ENCODE data around the gene DGUOK. TPM values are rescaled to one million over a fixed set of nuclear protein-coding genes. Genes with fewer than 3 reads are reported as not detected.

DGUOK gene
- total and polyA plus RNA-seq, 2 of the 4 experiments (the other 2 are of a cell fraction) = 66.3 to 111 TPM

DNA sequence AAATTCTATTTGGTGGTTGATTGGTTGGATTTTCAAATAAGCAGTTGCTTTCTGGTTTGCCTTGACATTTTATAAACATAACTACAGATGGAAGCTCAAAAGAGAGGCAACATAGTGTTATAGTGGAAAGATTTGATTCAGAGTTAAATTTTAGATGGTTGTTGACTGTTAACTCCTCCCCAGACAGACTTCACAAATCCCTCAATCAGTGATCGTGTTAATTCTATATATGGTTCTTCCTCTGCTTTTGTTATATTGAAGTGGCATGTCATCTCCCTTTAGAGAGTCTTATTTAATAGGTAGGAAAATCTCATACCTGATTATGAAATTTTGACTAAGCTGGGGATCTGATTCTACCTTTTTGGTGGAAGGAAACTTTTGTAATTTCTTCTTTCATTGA is 19.5 kb downstream of the DGUOK start:
- in situ Hi-C loops (cut with MboI; ENCODE audit: low sequenced_read_pairs) = no loop called here
- DNase-seq = no peak

More for the DNA sequence above, 19.5 kb downstream of the DGUOK start:
- H3K27ac ChIP-seq (ENCODE audit: insufficient read depth, low read length) = no peak overlapping the region
- no peak overlapping the region for H3K18ac ChIP-seq (ENCODE audit: low read depth, low read length)
- H3K4me1 ChIP-seq (ENCODE audit: control insufficient read depth, insufficient read depth, low read length) = no peaks in the 10 kb centered on the region
- ChIA-PET CTCF (no interaction called here), POLR2A (ENCODE audit: unreplicated experiment) (no interaction called here)
- intact Hi-C loops (cut with micrococcal nuclease) (no loop called here), dilution Hi-C loops (cut with HindIII; ENCODE audit: low sequenced_read_pairs, unreplicated experiment) (no loop called here)
- no peak overlapping the region for H2AFZ ChIP-seq (replicated peaks; ENCODE audit: low read length, poor library complexity)
- no peak overlapping the region for H2BK5ac ChIP-seq (ENCODE audit: low read depth, low read length, poor library complexity, severe bottlenecking)
- no peak overlapping the region for H4K91ac ChIP-seq (ENCODE audit: insufficient read depth, low read depth, low read length)
- H3K27me3 ChIP-seq (ENCODE audit: control insufficient read depth, insufficient read depth, low read length) = no peaks in the 10 kb centered on the region
- no peak overlapping the region for H3K56ac ChIP-seq (ENCODE audit: extremely low read depth, insufficient read depth, low read length)
- H3K4me3 ChIP-seq (ENCODE audit: insufficient read depth, low read depth, low read length) = no peak overlapping the region
- no peak overlapping the region for H3K9ac ChIP-seq (ENCODE audit: low read depth, low read length)
- no peak overlapping the region for H2BK120ac ChIP-seq (ENCODE audit: low read depth, low read length)
- no peak overlapping the region for H2AK9ac ChIP-seq (replicated peaks; ENCODE audit: low read depth, low read length, poor library complexity)
- H2AK5ac ChIP-seq (ENCODE audit: low read depth, low read length) = no peak overlapping the region
- peaks cover 11% of the 10 kb centered on the region for H3K9me1 ChIP-seq (ENCODE audit: insufficient read depth, low read length)
- TF ChIP-seq RAD21 (IDR thresholded peaks at IDR 0.05; ENCODE audit: low read length) = no peak
- TF ChIP-seq, protein P1, sequence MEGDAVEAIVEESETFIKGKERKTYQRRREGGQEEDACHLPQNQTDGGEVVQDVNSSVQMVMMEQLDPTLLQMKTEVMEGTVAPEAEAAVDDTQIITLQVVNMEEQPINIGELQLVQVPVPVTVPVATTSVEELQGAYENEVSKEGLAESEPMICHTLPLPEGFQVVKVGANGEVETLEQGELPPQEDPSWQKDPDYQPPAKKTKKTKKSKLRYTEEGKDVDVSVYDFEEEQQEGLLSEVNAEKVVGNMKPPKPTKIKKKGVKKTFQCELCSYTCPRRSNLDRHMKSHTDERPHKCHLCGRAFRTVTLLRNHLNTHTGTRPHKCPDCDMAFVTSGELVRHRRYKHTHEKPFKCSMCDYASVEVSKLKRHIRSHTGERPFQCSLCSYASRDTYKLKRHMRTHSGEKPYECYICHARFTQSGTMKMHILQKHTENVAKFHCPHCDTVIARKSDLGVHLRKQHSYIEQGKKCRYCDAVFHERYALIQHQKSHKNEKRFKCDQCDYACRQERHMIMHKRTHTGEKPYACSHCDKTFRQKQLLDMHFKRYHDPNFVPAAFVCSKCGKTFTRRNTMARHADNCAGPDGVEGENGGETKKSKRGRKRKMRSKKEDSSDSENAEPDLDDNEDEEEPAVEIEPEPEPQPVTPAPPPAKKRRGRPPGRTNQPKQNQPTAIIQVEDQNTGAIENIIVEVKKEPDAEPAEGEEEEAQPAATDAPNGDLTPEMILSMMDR (conservative IDR thresholded peaks at IDR 0.05; ENCODE audit: low read depth, low read length) = no peak
- no peak for TF ChIP-seq RCOR1 (IDR thresholded peaks at IDR 0.05; ENCODE audit: insufficient replicate concordance, low read length)
- no peak for TF ChIP-seq CHD1 (IDR thresholded peaks at IDR 0.05; ENCODE audit: low read depth, low read length)
- H4K20me1 ChIP-seq (ENCODE audit: insufficient read depth, low read length) = peaks cover 59% of the 10 kb centered on the region
- no peak overlapping the region for H2BK20ac ChIP-seq (ENCODE audit: low read depth, low read length)
- no peak overlapping the region for H2BK15ac ChIP-seq (ENCODE audit: low read depth, low read length)
- no peak for ATAC-seq (ENCODE audit: low read depth)
- H3K36me3 ChIP-seq (ENCODE audit: control insufficient read depth, insufficient read depth, low read length) = peaks cover 36% of the 10 kb centered on the region
- H4K8ac ChIP-seq (ENCODE audit: low read depth in 2 of 2, low read length in 2 of 2) = no peak overlapping the region
- H3K14ac ChIP-seq (replicated peaks; ENCODE audit: low read depth, low read length) = no peak overlapping the region
- WGBS, 2 experiments (ENCODE audit: extremely low coverage in 2 of 2, insufficient read length in 1 of 2) = no CpG with 5 or more reads among the region's 1 CpG
- BruUV-seq (replicated peaks) = no TSS peak
- no peak overlapping the region for H3K4ac ChIP-seq (ENCODE audit: low read depth, low read length)
- H3K9me3 ChIP-seq (ENCODE audit: control insufficient read depth, insufficient read depth, low read length) = no peaks in the 10 kb centered on the region
- H3K23ac ChIP-seq (ENCODE audit: low read depth, low read length) = no peak overlapping the region
- no peak overlapping the region for H4K5ac ChIP-seq (ENCODE audit: low read depth, low read length)
- peaks cover 30 to 57% of the 10 kb centered on the region in 2 experiments for H3K79me1 ChIP-seq (ENCODE audit: low read depth in 1 of 2, low read length in 2 of 2)
- no peak overlapping the region for H3K4me2 ChIP-seq (ENCODE audit: low read depth, low read length)

Data from IMR-90 (cell line).